SH-SY5Y (cell line): ENCODE data around the gene CRYBG3.

Experiments used
- GATA2 ChIP-seq: IDR thresholded peaks from 2 replicates; pipeline ENCODE4 v1.6.1; 2011; ENCODE audit warnings: mild to moderate bottlenecking, low read depth, low read length
- GATA3 ChIP-seq: IDR thresholded peaks from 2 replicates; pipeline ENCODE4 v1.6.1; 2011; ENCODE audit warnings: low read depth, mild to moderate bottlenecking, low read length, moderate library complexity

DNA sequence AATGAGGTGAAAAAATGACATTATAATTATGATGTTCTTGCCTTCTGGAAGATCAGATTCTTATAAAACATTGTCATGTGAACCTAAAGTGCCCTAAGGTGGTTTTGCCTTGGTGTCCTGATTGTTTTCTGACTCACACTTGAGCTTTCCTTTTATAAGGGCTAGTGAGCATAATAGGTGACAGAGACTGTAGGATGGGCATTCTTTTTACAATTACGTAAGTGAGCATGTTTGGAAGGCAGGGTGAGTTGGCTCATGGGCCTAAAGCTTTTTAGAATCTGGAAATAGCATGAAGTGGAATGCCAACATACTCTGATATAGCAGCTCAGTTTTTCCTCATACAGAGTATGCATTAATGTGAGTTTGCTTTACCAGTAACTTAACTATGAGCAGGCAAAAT lies 41.2 kb downstream of the CRYBG3 start:
- TF ChIP-seq GATA3 (no peak), GATA2 (no peak)
